ENCODE measurements around the gene MLYCD.

DNA sequence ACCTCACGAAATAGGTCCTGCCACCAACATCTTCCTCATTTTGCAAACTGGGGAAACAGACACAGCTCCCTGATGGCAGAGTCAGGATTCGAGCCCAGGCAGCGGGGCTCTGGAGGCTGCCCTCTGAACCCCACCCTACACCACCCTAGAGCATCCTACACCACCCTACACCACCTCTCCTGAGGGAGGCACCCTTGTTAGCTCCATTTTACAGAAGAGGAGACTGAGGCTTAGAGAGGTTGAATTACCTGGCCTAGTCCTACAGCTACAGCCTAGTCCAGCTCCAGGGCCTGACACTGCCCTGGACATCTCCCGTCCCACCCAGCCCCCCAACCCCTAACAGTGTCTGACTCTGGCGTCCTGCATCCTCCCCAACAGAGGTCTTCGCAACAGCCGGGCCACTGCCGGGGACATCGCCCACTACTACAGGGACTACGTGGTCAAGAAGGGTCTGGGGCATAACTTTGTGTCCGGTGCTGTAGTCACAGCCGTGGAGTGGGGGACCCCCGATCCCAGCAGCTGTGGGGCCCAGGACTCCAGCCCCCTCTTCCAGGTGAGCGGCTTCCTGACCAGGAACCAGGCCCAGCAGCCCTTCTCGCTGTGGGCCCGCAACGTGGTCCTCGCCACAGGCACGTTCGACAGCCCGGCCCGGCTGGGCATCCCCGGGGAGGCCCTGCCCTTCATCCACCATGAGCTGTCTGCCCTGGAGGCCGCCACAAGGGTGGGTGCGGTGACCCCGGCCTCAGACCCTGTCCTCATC, 65.9 kb downstream of the MLYCD start:
- TF ChIP-seq, protein P1, sequence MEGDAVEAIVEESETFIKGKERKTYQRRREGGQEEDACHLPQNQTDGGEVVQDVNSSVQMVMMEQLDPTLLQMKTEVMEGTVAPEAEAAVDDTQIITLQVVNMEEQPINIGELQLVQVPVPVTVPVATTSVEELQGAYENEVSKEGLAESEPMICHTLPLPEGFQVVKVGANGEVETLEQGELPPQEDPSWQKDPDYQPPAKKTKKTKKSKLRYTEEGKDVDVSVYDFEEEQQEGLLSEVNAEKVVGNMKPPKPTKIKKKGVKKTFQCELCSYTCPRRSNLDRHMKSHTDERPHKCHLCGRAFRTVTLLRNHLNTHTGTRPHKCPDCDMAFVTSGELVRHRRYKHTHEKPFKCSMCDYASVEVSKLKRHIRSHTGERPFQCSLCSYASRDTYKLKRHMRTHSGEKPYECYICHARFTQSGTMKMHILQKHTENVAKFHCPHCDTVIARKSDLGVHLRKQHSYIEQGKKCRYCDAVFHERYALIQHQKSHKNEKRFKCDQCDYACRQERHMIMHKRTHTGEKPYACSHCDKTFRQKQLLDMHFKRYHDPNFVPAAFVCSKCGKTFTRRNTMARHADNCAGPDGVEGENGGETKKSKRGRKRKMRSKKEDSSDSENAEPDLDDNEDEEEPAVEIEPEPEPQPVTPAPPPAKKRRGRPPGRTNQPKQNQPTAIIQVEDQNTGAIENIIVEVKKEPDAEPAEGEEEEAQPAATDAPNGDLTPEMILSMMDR (IDR thresholded peaks at IDR 0.05): no peak
- TF ChIP-seq POLR2A (IDR thresholded peaks at IDR 0.05): no peak

All from uterus (tissue), 2 donors.